Keratinocyte (primary cell): Measurements from ENCODE around the gene FAIM. TPM values are rescaled to one million over a fixed set of nuclear protein-coding genes. Genes with fewer than 3 reads are reported as not detected.

ENCODE experiments used
- DNase-seq: peaks from one replicate; pipeline ENCODE4 v3.0.0-alpha.2; 2011; ENCODE audit warnings: low read depth, missing footprints, low spot score
- FAIRE-seq: peaks from 2 replicates; lab custom pipeline; 2011; peaks lifted over from hg19 to GRCh38; lab: Jason Lieb, UNC
- H2AFZ ChIP-seq: 2 replicates; pipeline ENCODE4 v1.6.0; 2012; ENCODE audit warnings: low read length, control low read depth, inconsistent platforms; ENCODE audit not compliant: control insufficient read depth
- H3K27ac ChIP-seq: 2 replicates; pipeline ENCODE4 v1.5.1; 2011; ENCODE audit warnings: low read length; ENCODE audit not compliant: control insufficient read depth, insufficient read depth
- H3K27me3 ChIP-seq: 3 replicates; pipeline ENCODE4 v1.6.0; 2011; ENCODE audit warnings: low read length; ENCODE audit not compliant: control insufficient read depth, insufficient read depth; ENCODE audit errors: extremely low read depth
- H3K36me3 ChIP-seq, 2 experiments: 2 replicates in 1 of 2; 3 replicates in 1 of 2; pipeline ENCODE4 v1.5.1; 2011; ENCODE audit warnings: low read length in 2 of 2, mild to moderate bottlenecking in 1 of 2; ENCODE audit not compliant: control insufficient read depth in 2 of 2, insufficient read depth in 2 of 2; ENCODE audit errors: extremely low read depth in 1 of 2
- H3K4me1 ChIP-seq: 3 replicates; pipeline ENCODE4 v1.5.1; 2011; ENCODE audit warnings: low read length; ENCODE audit not compliant: control insufficient read depth, insufficient read depth; ENCODE audit errors: extremely low read depth
- H3K4me2 ChIP-seq: 3 replicates; pipeline ENCODE4 v1.6.0; 2011; ENCODE audit warnings: low read depth, low read length; ENCODE audit not compliant: control insufficient read depth, insufficient read depth; ENCODE audit errors: extremely low read depth
- H3K4me3 ChIP-seq, 3 experiments: fragments of 200-600 bp in 1 of 3; sonication (generic) in 1 of 3; 2 replicates in 2 of 3; 3 replicates in 1 of 3; pipeline ENCODE4 v1.5.1; 2011 to 2016; ENCODE audit warnings: low read length in 3 of 3, mild to moderate bottlenecking in 3 of 3, control low read depth in 2 of 3, inconsistent platforms in 1 of 3, low read depth in 1 of 3, mixed read lengths in 1 of 3, mixed run types in 1 of 3, moderate library complexity in 1 of 3; ENCODE audit not compliant: control insufficient read depth in 2 of 3, insufficient read depth in 2 of 3; ENCODE audit errors: extremely low read depth in 1 of 3
- H3K79me2 ChIP-seq: 2 replicates; pipeline ENCODE4 v1.6.0; 2012; ENCODE audit warnings: low read length; ENCODE audit not compliant: control insufficient read depth, insufficient read depth
- H3K9ac ChIP-seq: 3 replicates; pipeline ENCODE4 v1.6.0; 2011; ENCODE audit warnings: low read length; ENCODE audit not compliant: control insufficient read depth, insufficient read depth; ENCODE audit errors: extremely low read depth
- H3K9me1 ChIP-seq: 3 replicates; pipeline ENCODE4 v1.6.0; 2011; ENCODE audit warnings: low read length; ENCODE audit not compliant: control insufficient read depth, insufficient read depth; ENCODE audit errors: extremely low read depth
- H3K9me3 ChIP-seq: 2 replicates; pipeline ENCODE4 v1.5.1; 2012; ENCODE audit warnings: low read depth, low read length; ENCODE audit not compliant: control insufficient read depth
- H4K20me1 ChIP-seq: 3 replicates; pipeline ENCODE4 v1.6.0; 2011; ENCODE audit warnings: low read length; ENCODE audit not compliant: control insufficient read depth, insufficient read depth; ENCODE audit errors: extremely low read depth
- CTCF ChIP-seq, 3 experiments: IDR thresholded peaks in 1 of 3; conservative IDR thresholded peaks in 1 of 3; optimal IDR thresholded peaks in 1 of 3; 2 replicates in 2 of 3; 3 replicates in 1 of 3; pipeline versions ENCODE3 to v1.5.1; 2011; ENCODE audit warnings: low read length in 3 of 3, mild to moderate bottlenecking in 3 of 3, moderate library complexity in 2 of 3, control low read depth in 1 of 3, inconsistent platforms in 1 of 3; ENCODE audit not compliant: insufficient read depth in 2 of 3; ENCODE audit errors: extremely low read depth in 1 of 3
- EZH2 ChIP-seq: IDR thresholded peaks from one replicate; pipeline ENCODE4 v1.6.1; 2012; ENCODE audit warnings: inconsistent platforms, mild to moderate bottlenecking, low read length, moderate library complexity
- dilution Hi-C: fragments of 300-500 bp; cut with MboI; formaldehyde crosslinking; loops from one replicate; pipeline ENCODE4 v1.7.0; 2020; ENCODE audit warnings: low sequenced_read_pairs; ENCODE audit not compliant: extremely low pct_ligation_motif_present
- polyA plus RNA-seq, 5 experiments: library from polyadenylated mRNA; depleted of rRNA in 3 of 5; stranded (reverse) in 3 of 5; stranded (forward) in 1 of 5; unstranded in 1 of 5; fragments of >200 nt; gene quantifications; 1 replicate in 1 of 5; 2 replicates in 3 of 5; 3 replicates in 1 of 5; pipeline versions ENCODE4 v1.2.1 to v1.2.3, GENCODE V29; 2011 to 2012; ENCODE audit warnings: missing spikeins in 2 of 5, low read depth in 1 of 5, low replicate concordance in 1 of 5

FAIM gene
- polyA plus RNA-seq, 1 donor (not counting 4 experiments of a cell fraction or from before 2014, with no cell fraction given): 6.7 TPM

- no peak overlapping the region for H3K4me3 ChIP-seq
- H3K4me1 ChIP-seq: no peaks in the 10 kb centered on the region
- TF ChIP-seq CTCF (optimal IDR thresholded peaks at IDR 0.05 in 1 of 3, IDR thresholded peaks at IDR 0.05 in 1 of 3, conservative IDR thresholded peaks at IDR 0.05 in 1 of 3; ENCODE audit: extremely low read depth in 1 of 3, insufficient read depth in 2 of 3, low read length in 3 of 3): no peak
- no peak for TF ChIP-seq EZH2
- H3K9ac ChIP-seq: no peak overlapping the region
- no peaks in the 10 kb centered on the region for H3K27me3 ChIP-seq
- no peak overlapping the region for H2AFZ ChIP-seq
- no peaks in the 10 kb centered on the region for H3K36me3 ChIP-seq
- no peaks in the 10 kb centered on the region for H4K20me1 ChIP-seq
- no peaks in the 10 kb centered on the region for H3K9me3 ChIP-seq
- no peaks in the 10 kb centered on the region for H3K79me2 ChIP-seq
- H3K27ac ChIP-seq: no peak overlapping the region
- dilution Hi-C loops: no loop called here
- FAIRE-seq (no peak), DNase-seq (no peak)
- H3K9me1 ChIP-seq: no peaks in the 10 kb centered on the region
- no peak overlapping the region for H3K4me2 ChIP-seq
These were observed 33.8 kb downstream of the FAIM start for GRCh38 chr3:138642226-138642926.

- Histone ChIP-seq H3K4me1 (no peaks in the 10 kb centered on the region), H3K9ac (no peak overlapping the region), H3K9me1 (no peaks in the 10 kb centered on the region), H2AFZ (no peak overlapping the region), H3K4me3 (no peak overlapping the region), H3K9me3 (no peaks in the 10 kb centered on the region), H3K27me3 (no peaks in the 10 kb centered on the region), H3K36me3 (no peaks in the 10 kb centered on the region), H3K4me2 (no peak overlapping the region), H3K27ac (no peak overlapping the region), H4K20me1 (no peaks in the 10 kb centered on the region), H3K79me2 (no peaks in the 10 kb centered on the region)
- TF ChIP-seq CTCF (optimal IDR thresholded peaks at IDR 0.05 in 1 of 3, IDR thresholded peaks at IDR 0.05 in 1 of 3, conservative IDR thresholded peaks at IDR 0.05 in 1 of 3; ENCODE audit: extremely low read depth in 1 of 3, insufficient read depth in 2 of 3, low read length in 3 of 3): no peak
- no peak for TF ChIP-seq EZH2
- dilution Hi-C loops: no loop called here
- no peak for FAIRE-seq
- DNase-seq: no peak
These were observed 34.3 kb downstream of the FAIM start for GRCh38 chr3:138642927-138643253.
